T-helper 2 cell treated with Interferon-gamma antibody and Interleukin-4, amounts not matched to agents 100 ng/mL and 5 ng/mL, for 36 hours (primary cell): Measurements from ENCODE around the gene EHD3. TPM values are rescaled to one million over a fixed set of nuclear protein-coding genes. Genes with fewer than 3 reads are reported as not detected.

ENCODE experiments used
- total RNA-seq: library from RNA; stranded (reverse); gene quantifications from 2 replicates; pipeline ENCODE4 v1.2.3, GENCODE V29; 2022

Gene EHD3
- total RNA-seq, 1 donor from 2014 or later, result 1.8 TPM

Other genes with a start within 250 kb of the EHD3 start
- gene GALNT14, start 95.7 kb upstream of the EHD3 start, total RNA-seq, result 0.16 and 0.20 TPM in 2 replicates
- gene CAPN14, start 16.6 kb upstream of the EHD3 start, total RNA-seq, result 0.20 and 0.27 TPM in 2 replicates
- 0.30 and 0.50 TPM in 2 replicates for gene XDH, start 180.6 kb downstream of the EHD3 start, total RNA-seq